Amniotic stem cell (primary cell): ENCODE results near the gene XPO5.

Source experiments
- DNase-seq: peaks from one replicate; lab custom pipeline; 2025; lab: John Stamatoyannopoulos, UW

XPO5 gene

GRCh38 chr6:43497689-43498088 lies 78.1 kb downstream of the XPO5 start:
- DNase-seq, result no peak

GRCh38 chr6:43497129-43497396 lies 78.8 kb downstream of the XPO5 start:
- DNase-seq, result no peak

- DNase-seq, result peak; percentile 57
These were observed 79.3 kb downstream of the XPO5 start for GRCh38 chr6:43496370-43497128.

GRCh38 chr6:43495409-43495941 lies 80.4 kb downstream of the XPO5 start:
- DNase-seq, result no peak

- DNase-seq, result no peak
These were observed 81.1 kb downstream of the XPO5 start for GRCh38 chr6:43494766-43495165.

- DNase-seq, result no peak
These were observed 81.5 kb downstream of the XPO5 start for GRCh38 chr6:43494321-43494720.

- no peak for DNase-seq
These were observed 82.0 kb downstream of the XPO5 start for GRCh38 chr6:43493833-43494232.

GRCh38 chr6:43493230-43493629 lies 82.6 kb downstream of the XPO5 start:
- no peak for DNase-seq

- no peak for DNase-seq
These were observed 83.2 kb downstream of the XPO5 start for GRCh38 chr6:43492673-43493072.

- DNase-seq, result peak; percentile 51
These were observed 83.8 kb downstream of the XPO5 start for GRCh38 chr6:43491750-43492661.

- no peak for DNase-seq
These were observed 85.3 kb downstream of the XPO5 start for GRCh38 chr6:43490523-43490939.

GRCh38 chr6:43489277-43490072 lies 86.4 kb downstream of the XPO5 start:
- DNase-seq, result no peak

- no peak for DNase-seq
These were observed 87.1 kb downstream of the XPO5 start for GRCh38 chr6:43488667-43489276.

GRCh38 chr6:43481591-43482236 lies 94.1 kb downstream of the XPO5 start:
- DNase-seq, result no peak

GRCh38 chr6:43481075-43481474 lies 94.8 kb downstream of the XPO5 start:
- no peak for DNase-seq

GRCh38 chr6:43478008-43478372 lies 97.8 kb downstream of the XPO5 start:
- DNase-seq, result no peak

- DNase-seq, result peak; percentile 79
These were observed 98.4 kb downstream of the XPO5 start, which contains the start of gene TJAP1 for GRCh38 chr6:43477235-43478007. TJAP1 (plus strand) TSS chr6:43477570; CDS start chr6:43499002, 21,432 bp downstream.

- DNase-seq, result no peak
These were observed 99.1 kb downstream of the XPO5 start for GRCh38 chr6:43476746-43477145.

- no peak for DNase-seq
These were observed 100.3 kb downstream of the XPO5 start for GRCh38 chr6:43475516-43475915.

- no peak for DNase-seq
These were observed 103.3 kb downstream of the XPO5 start for GRCh38 chr6:43472515-43472914.
